Caki2 (cell line): ENCODE measurements around the gene RIT2. TPM values are rescaled to one million over a fixed set of nuclear protein-coding genes. Genes with fewer than 3 reads are reported as not detected.
"Not testable (repeated sequence)": the region's sequence is repeated elsewhere in the genome, so short reads cannot be mapped to it uniquely, and the experiment has no call there.

ENCODE experiments used
- DNase-seq: peaks from one replicate; pipeline ENCODE4 v3.0.0-alpha.2; 2015; ENCODE audit warnings: low read depth
- in situ Hi-C: cut with HindIII; loops from 2 replicates; pipeline ENCODE4 v1.10.0; 2016; ENCODE audit warnings: low sequenced_read_pairs, low pct_unique_long_range_greater_than_20kb, mixed read lengths
- total RNA-seq: library from RNA; depleted of rRNA; stranded (reverse); fragments of >200 nt; shearing (Covaris generic); gene quantifications from 2 replicates; pipeline ENCODE4 v1.2.3, GENCODE V29; 2014; ENCODE audit warnings: low replicate concordance

RIT2 gene
- total RNA-seq, 1 experiment from 2014 or later, result not detected

GRCh38 chr18:42814618-42815017 is 300.9 kb downstream of the RIT2 start:
- DNase-seq, result no peak
- in situ Hi-C loops, result no loop called here

- no peak for DNase-seq
- in situ Hi-C loops, result no loop called here
Observed at GRCh38 chr18:42814184-42814583, 301.3 kb downstream of the RIT2 start.

GRCh38 chr18:42813570-42813969 is 301.9 kb downstream of the RIT2 start:
- no peak for DNase-seq
- in situ Hi-C loops, result no loop called here

- in situ Hi-C loops, result no loop called here
- DNase-seq, result no peak
Observed at GRCh38 chr18:42807887-42808286, 307.6 kb downstream of the RIT2 start.

GRCh38 chr18:42801706-42802105 is 313.8 kb downstream of the RIT2 start:
- in situ Hi-C loops, result no loop called here

GRCh38 chr18:42798606-42799170 is 316.8 kb downstream of the RIT2 start:
- DNase-seq, result no peak
- in situ Hi-C loops, result no loop called here

More at GRCh38 chr18:42801706-42802105, 313.8 kb downstream of the RIT2 start:
- DNase-seq, result no peak

GRCh38 chr18:42795213-42795789 is 320.2 kb downstream of the RIT2 start:
- in situ Hi-C loops, DNase-seq: not testable (repeated sequence)

GRCh38 chr18:42792731-42793130 is 322.8 kb downstream of the RIT2 start:
- DNase-seq, result no peak
- in situ Hi-C loops, result no loop called here

GRCh38 chr18:42784632-42785031 is 330.9 kb downstream of the RIT2 start:
- peak; percentile 18 for DNase-seq
- in situ Hi-C loops, result no loop called here

GRCh38 chr18:42782929-42783328 is 332.6 kb downstream of the RIT2 start:
- DNase-seq, result no peak
- in situ Hi-C loops, result no loop called here

GRCh38 chr18:42781298-42781815 is 334.1 kb downstream of the RIT2 start:
- in situ Hi-C loops, result no loop called here
- no peak for DNase-seq

GRCh38 chr18:42780171-42780570 is 335.3 kb downstream of the RIT2 start:
- in situ Hi-C loops, result no loop called here
- DNase-seq, result no peak

- in situ Hi-C loops, result no loop called here
- no peak for DNase-seq
Observed at GRCh38 chr18:42778445-42779042, 336.9 kb downstream of the RIT2 start.

- no peak for DNase-seq
- in situ Hi-C loops, result no loop called here
Observed at GRCh38 chr18:42778024-42778423, 337.5 kb downstream of the RIT2 start.

- in situ Hi-C loops, result no loop called here
- no peak for DNase-seq
Observed at GRCh38 chr18:42773870-42774269, 341.6 kb downstream of the RIT2 start.

GRCh38 chr18:42771936-42772335 is 343.5 kb downstream of the RIT2 start:
- DNase-seq, result no peak
- in situ Hi-C loops, result no loop called here

GRCh38 chr18:42765302-42765701 is 350.2 kb downstream of the RIT2 start:
- in situ Hi-C loops, result no loop called here

GRCh38 chr18:42760290-42760689 is 355.2 kb downstream of the RIT2 start:
- in situ Hi-C loops, result no loop called here
- no peak for DNase-seq

More at GRCh38 chr18:42765302-42765701, 350.2 kb downstream of the RIT2 start:
- no peak for DNase-seq

GRCh38 chr18:42758852-42759251 is 356.6 kb downstream of the RIT2 start:
- in situ Hi-C loops, result no loop called here
- no peak for DNase-seq

GRCh38 chr18:42756214-42756613 is 359.3 kb downstream of the RIT2 start:
- no peak for DNase-seq
- in situ Hi-C loops, result no loop called here
